ENCODE results near the gene OR2T27. TPM values are rescaled to one million over a fixed set of nuclear protein-coding genes. Genes with fewer than 3 reads are reported as not detected.

The OR2T27 gene, protein sequence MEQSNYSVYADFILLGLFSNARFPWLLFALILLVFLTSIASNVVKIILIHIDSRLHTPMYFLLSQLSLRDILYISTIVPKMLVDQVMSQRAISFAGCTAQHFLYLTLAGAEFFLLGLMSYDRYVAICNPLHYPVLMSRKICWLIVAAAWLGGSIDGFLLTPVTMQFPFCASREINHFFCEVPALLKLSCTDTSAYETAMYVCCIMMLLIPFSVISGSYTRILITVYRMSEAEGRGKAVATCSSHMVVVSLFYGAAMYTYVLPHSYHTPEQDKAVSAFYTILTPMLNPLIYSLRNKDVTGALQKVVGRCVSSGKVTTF
- total RNA-seq, result not detected in 2 replicates

DNA sequence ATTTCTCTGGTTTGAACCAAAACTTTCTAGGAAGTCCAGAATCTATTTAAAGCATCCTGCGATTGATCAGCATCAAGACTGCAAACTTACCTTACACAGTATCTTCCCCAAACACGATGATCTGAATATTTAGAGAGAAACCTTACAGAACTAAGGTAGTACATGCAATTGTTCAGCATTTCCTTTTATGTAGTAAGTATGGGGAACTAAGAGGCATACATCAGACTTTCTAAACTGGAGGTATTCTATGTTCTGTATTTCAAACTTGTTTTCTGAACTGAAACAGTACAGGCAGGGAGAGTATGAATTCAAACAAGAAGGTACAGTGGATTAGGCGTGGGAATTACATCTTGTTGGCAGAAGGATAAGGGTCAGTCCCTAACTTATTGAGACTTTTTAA is at the start of gene OR2T27:
Gene OR2T27 (minus strand): TSS at position 175 of the 400 bp plus-strand sequence. CDS start 4,644 bp downstream, outside the sequence.

DNA sequence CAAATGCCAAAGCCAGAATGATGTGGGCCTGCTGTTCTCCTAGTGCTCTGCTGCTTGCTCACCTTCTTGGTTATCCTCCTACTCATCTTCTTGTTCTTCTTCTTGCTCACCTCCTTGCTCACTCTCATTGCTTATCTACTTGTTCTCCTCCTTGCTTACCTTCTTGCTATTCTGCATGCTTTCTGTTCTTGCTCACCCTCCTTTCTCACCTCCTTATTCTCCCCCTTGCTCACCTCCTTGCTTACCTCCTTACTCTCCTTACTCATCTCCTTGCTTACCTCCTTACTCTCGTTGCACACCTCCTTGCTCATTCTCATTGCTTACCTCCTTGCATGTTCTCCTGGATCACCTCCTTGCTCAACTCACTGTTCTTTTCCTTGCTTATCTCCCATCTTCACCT is 47.4 kb upstream of the OR2T27 start, which contains the start of gene OR14I1:
Gene OR14I1 (minus strand): TSS at position 53 of the 400 bp plus-strand sequence.

DNA sequence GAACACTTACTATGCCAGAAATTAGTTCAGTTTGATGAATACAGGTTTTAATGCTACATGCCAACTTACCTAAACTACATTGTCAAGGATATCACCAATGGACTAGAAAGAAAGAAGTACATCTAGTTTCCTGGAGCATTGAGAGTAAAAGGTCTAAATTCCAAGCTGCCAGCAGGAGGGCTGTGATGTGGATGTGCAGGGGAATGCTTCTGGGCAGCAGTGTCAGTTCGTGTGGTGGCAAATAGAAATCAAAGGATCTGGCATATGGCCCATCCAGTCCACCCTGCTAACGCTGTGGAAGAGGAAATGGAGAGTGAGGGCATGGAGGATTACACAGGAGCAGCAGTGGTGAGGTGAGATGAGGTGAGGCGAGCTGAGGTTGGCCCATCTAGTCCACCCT is 10.2 kb downstream of the OR2T27 start, which contains the start of gene OR2T35:
Gene OR2T35 (minus strand): TSS at position 101 of the 400 bp plus-strand sequence. CDS start 6,020 bp downstream, outside the sequence.

DNA sequence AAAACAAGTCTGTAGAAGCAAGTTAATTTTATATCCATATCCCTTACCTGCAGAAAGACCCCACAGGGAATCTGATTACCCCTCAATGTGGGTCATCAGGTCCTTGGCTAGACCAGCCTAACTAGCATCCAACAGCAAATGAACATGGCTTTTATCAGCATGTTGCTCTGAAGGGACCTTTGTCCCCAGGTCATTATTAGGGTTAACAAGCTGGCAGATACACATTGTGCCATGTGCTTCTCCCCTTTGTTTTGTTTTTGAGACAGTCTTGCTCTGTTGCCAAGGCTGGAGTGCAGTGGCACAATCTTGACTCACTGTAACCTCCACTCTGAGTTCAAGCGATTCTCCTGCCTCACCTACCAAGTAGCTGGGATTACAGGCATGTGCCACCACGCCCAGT is 20.3 kb downstream of the OR2T27 start, which contains the start of gene OR2T11:
Gene OR2T11 (minus strand): TSS at position 101 of the 400 bp plus-strand sequence. CDS start 7,963 bp downstream, outside the sequence.

Other genes with a start within 250 kb of the OR2T27 start
- gene OR2T2, start 209.9 kb downstream of the OR2T27 start, total RNA-seq, result not detected in 2 replicates
- not detected in 2 replicates for gene OR2T3, start 182.2 kb downstream of the OR2T27 start, total RNA-seq
- not detected in 2 replicates for gene OR2T5, start 166.9 kb downstream of the OR2T27 start, total RNA-seq
- gene OR2G6, start 147.5 kb downstream of the OR2T27 start, total RNA-seq, result not detected in 2 replicates
- not detected in 2 replicates for gene OR2T29, start 92.8 kb downstream of the OR2T27 start, total RNA-seq
- gene OR2T34, start 80.8 kb downstream of the OR2T27 start, total RNA-seq, result not detected in 2 replicates
- not detected in 2 replicates for gene OR2T10, start 57.8 kb downstream of the OR2T27 start, total RNA-seq
- not detected in 2 replicates for gene OR2T11, start 20.4 kb downstream of the OR2T27 start, total RNA-seq
- not detected in 2 replicates for gene OR2T35, start 10.2 kb downstream of the OR2T27 start, total RNA-seq
- gene OR14I1, start 47.2 kb upstream of the OR2T27 start, total RNA-seq, result not detected in 2 replicates
- not detected in 2 replicates for gene LYPD8, start 100.2 kb upstream of the OR2T27 start, total RNA-seq
- 14.3 and 23.2 TPM in 2 replicates for gene SH3BP5L, start 170.4 kb upstream of the OR2T27 start, total RNA-seq
- 17.2 and 20.5 TPM in 2 replicates for gene ZNF672, start 182.7 kb upstream of the OR2T27 start, total RNA-seq
- gene ZNF692, start 203.6 kb upstream of the OR2T27 start, total RNA-seq, result 14.3 and 34.2 TPM in 2 replicates